ENCODE measurements around the gene GSTM4.

- TF ChIP-seq CTCF (IDR thresholded peaks at IDR 0.05; ENCODE audit: borderline replicate concordance, extremely low read depth, low read length, poor library complexity, severe bottlenecking) (no peak), EZH2 (IDR thresholded peaks at IDR 0.05; ENCODE audit: borderline replicate concordance, low read depth, low read length, severe bottlenecking) (no peak)
Measured at GRCh38 chr1:109630898-109631512, 24.9 kb upstream of the GSTM4 start.

Data from DND-41 (cell line).